Astrocyte of the spinal cord (primary cell): Measurements from ENCODE around the gene TAAR6.
"Not testable (repeated sequence)": the region's sequence is repeated elsewhere in the genome, so short reads cannot be mapped to it uniquely, and the experiment has no call there.

Source experiments
- DNase-seq: peaks from one replicate; pipeline ENCODE4 v3.0.0; 2011; ENCODE audit warnings: low read depth, low spot score
- H3K4me3 ChIP-seq: 2 replicates; pipeline ENCODE4 v1.5.1; 2011; ENCODE audit warnings: low read depth, mild to moderate bottlenecking, low read length, moderate library complexity
- CTCF ChIP-seq: IDR thresholded peaks from 2 replicates; pipeline ENCODE4 v1.5.1; 2012; ENCODE audit warnings: low read depth, mild to moderate bottlenecking, low read length, inconsistent platforms
- in situ Hi-C: cut with HindIII; loops from 2 replicates; pipeline ENCODE4 v1.10.0; 2017; ENCODE audit warnings: low sequenced_read_pairs

The TAAR6 gene

GRCh38 chr6:132584698-132585097, 14.6 kb downstream of the TAAR6 start:
- no peak for DNase-seq
- TF ChIP-seq CTCF = no peak
- H3K4me3 ChIP-seq = no peak overlapping the region
- in situ Hi-C loops = no loop called here

- TF ChIP-seq CTCF = no peak
- in situ Hi-C loops = no loop called here
- H3K4me3 ChIP-seq = no peak overlapping the region
- no peak for DNase-seq
Measured at GRCh38 chr6:132587424-132587823, 17.3 kb downstream of the TAAR6 start.

- DNase-seq = no peak
- no peak within 1 kb of the TSS for H3K4me3 ChIP-seq
- in situ Hi-C loops = no loop called here
- TF ChIP-seq CTCF = no peak
Measured at GRCh38 chr6:132589454-132589853, 19.3 kb downstream of the TAAR6 start, which contains the start of gene TAAR5. Gene TAAR5, minus strand, starts transcription at chr6:132589741. Its CDS starts 55 bp downstream, at chr6:132589686.

- no peak for DNase-seq
- in situ Hi-C loops = no loop called here
- TF ChIP-seq CTCF = no peak
- no peak overlapping the region for H3K4me3 ChIP-seq
Measured at GRCh38 chr6:132590362-132590761, 20.2 kb downstream of the TAAR6 start.

GRCh38 chr6:132592855-132593254, 22.7 kb downstream of the TAAR6 start:
- H3K4me3 ChIP-seq = no peak overlapping the region
- no peak for TF ChIP-seq CTCF
- in situ Hi-C loops = no loop called here
- DNase-seq = no peak

GRCh38 chr6:132596201-132596600, 26.1 kb downstream of the TAAR6 start:
- TF ChIP-seq CTCF = no peak

GRCh38 chr6:132598473-132598872, 28.4 kb downstream of the TAAR6 start:
- no peak overlapping the region for H3K4me3 ChIP-seq
- in situ Hi-C loops = no loop called here
- DNase-seq = no peak
- peak; percentile 41 for TF ChIP-seq CTCF

More at GRCh38 chr6:132596201-132596600, 26.1 kb downstream of the TAAR6 start:
- H3K4me3 ChIP-seq = no peak overlapping the region
- DNase-seq = no peak
- in situ Hi-C loops = no loop called here

GRCh38 chr6:132600900-132601299, 30.8 kb downstream of the TAAR6 start:
- H3K4me3 ChIP-seq, in situ Hi-C loops: not testable (repeated sequence)

More at GRCh38 chr6:132600900-132601299, 30.8 kb downstream of the TAAR6 start:
- not testable (repeated sequence) for DNase-seq
